Kidney epithelial cell (primary cell): ENCODE data around the gene CEP120. TPM values are rescaled to one million over a fixed set of nuclear protein-coding genes. Genes with fewer than 3 reads are reported as not detected.

ENCODE experiments used
- DNase-seq: peaks from one replicate; pipeline ENCODE4 v3.0.0-alpha.2; 2010; ENCODE audit warnings: low read depth
- H3K27me3 ChIP-seq: 2 replicates; pipeline ENCODE4 v1.6.0; 2011; ENCODE audit warnings: low read length; ENCODE audit not compliant: control insufficient read depth, insufficient read depth
- H3K36me3 ChIP-seq: 2 replicates; pipeline ENCODE4 v1.5.1; 2011; ENCODE audit warnings: low read length; ENCODE audit not compliant: control insufficient read depth, insufficient read depth
- H3K4me3 ChIP-seq: 2 replicates; pipeline ENCODE4 v1.5.1; 2011; ENCODE audit warnings: low read depth, mild to moderate bottlenecking, control low read depth, low read length
- total RNA-seq: library from RNA; depleted of rRNA; stranded (reverse); fragments of >200 nt; gene quantifications from 2 replicates; pipeline ENCODE4 v1.2.3, GENCODE V29; 2015
- TF ChIP-seq, protein P1 (sequence below): IDR thresholded peaks from 2 replicates; pipeline ENCODE4 v1.5.1; 2011; ENCODE audit warnings: mild to moderate bottlenecking, moderate library complexity, low read length, control low read depth, inconsistent platforms; ENCODE audit not compliant: insufficient read depth, poor library complexity, severe bottlenecking

CEP120 gene
- total RNA-seq, 1 donor from 2014 or later: 20.1 TPM

DNA sequence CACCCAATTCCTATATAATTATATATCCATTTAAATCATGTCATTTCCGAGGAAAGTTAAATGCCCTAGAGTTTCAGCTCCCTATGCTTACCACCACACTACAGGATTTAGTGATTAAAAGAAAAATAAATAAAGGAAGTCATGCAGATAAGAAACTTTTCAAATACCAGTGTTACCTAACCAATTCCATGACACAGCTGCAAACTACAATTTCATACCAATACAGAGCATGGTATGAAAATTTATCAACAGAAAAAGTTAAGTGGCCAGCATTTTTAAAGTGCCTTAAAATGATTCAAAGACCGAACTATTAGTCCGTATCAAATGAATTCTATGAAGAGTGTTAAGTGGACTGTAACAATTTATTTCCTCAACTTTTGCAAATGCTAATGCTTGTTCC lies 35.9 kb downstream of the CEP120 start:
- TF ChIP-seq, protein P1, sequence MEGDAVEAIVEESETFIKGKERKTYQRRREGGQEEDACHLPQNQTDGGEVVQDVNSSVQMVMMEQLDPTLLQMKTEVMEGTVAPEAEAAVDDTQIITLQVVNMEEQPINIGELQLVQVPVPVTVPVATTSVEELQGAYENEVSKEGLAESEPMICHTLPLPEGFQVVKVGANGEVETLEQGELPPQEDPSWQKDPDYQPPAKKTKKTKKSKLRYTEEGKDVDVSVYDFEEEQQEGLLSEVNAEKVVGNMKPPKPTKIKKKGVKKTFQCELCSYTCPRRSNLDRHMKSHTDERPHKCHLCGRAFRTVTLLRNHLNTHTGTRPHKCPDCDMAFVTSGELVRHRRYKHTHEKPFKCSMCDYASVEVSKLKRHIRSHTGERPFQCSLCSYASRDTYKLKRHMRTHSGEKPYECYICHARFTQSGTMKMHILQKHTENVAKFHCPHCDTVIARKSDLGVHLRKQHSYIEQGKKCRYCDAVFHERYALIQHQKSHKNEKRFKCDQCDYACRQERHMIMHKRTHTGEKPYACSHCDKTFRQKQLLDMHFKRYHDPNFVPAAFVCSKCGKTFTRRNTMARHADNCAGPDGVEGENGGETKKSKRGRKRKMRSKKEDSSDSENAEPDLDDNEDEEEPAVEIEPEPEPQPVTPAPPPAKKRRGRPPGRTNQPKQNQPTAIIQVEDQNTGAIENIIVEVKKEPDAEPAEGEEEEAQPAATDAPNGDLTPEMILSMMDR: no peak
- Histone ChIP-seq H3K36me3 (no peaks in the 10 kb centered on the region), H3K4me3 (no peak overlapping the region), H3K27me3 (no peaks in the 10 kb centered on the region)
- DNase-seq: no peak

DNA sequence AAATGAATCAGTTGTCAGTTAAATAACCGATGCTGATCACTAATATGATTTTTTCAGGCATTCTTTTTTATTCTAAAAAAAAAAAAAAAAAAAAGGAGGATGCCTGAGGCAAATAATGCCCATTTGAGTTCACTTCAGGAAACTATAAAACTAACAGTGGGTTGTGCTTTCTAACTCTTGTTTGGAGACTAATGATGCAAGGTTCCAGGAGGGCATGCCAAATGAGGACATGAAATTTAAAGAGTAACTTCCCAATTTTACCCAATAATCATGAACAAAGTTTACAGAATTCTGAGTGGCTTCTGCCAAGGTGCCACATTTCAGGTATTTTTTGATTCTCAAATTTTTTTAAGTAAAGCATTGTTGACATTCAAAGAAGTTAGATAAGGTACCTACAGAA lies 41.0 kb downstream of the CEP120 start:
- TF ChIP-seq, protein P1: no peak
- DNase-seq: no peak
- Histone ChIP-seq H3K36me3 (no peaks in the 10 kb centered on the region), H3K4me3 (no peak overlapping the region), H3K27me3 (no peaks in the 10 kb centered on the region)

DNA sequence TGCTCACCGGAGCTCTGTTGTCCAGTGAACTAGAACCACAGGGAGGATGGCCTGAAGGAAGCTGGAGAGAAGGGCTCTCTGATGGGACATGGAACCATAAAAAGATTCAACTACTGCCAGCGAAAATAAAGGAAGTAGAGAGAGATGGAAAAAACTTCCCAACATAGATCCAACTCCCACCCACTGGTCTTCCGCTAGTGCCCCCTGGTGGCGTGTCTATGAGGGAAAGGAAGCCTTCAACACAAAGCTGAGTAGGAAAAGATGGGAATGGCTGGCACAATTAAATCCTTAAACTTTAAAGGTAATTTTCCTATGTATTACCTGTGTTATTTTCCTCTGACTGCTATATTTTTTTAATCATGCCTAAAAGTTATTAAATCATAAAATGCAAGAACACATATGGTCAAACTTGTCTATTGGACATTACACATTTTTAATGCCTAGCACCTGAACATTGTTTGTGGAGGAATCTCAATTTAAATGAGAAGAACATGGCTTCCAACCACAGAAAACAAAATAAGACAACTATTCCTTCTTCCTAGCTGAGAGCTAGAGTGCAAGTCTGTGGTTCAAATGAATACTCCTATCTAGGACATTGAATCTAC lies 51.5 kb downstream of the CEP120 start:
- TF ChIP-seq, protein P1: peak; percentile 65
- no peak for DNase-seq
- no peaks in the 10 kb centered on the region for H3K36me3 ChIP-seq
- H3K27me3 ChIP-seq: no peaks in the 10 kb centered on the region
- no peak overlapping the region for H3K4me3 ChIP-seq

DNA sequence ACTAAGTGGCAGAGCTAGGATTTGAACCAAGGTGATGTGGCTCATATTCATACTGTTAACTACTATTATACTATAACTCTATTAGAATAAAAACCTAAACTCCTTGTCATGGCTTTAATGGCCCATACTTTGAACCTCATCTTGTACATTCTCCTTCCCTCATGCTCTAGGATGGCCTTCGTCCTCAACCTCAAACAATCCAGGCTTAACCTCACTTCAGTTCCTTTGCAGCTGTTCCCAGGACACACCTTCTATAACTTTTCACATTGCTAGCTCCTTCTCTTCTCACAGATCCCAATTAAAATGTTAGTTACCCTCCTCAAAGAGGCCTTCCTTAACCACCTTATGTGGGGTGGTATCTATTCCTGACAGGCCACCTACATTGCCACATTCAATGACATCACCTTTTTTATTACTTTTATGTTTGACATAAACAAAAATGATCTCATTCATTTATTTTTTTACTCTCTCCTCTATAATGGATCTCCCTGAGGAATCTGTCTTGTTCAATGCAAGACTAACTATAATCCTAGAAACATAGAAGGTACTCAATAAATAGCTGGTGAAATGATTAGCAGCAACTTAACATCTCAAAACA lies 53.7 kb downstream of the CEP120 start:
- H3K27me3 ChIP-seq: no peaks in the 10 kb centered on the region
- no peak for DNase-seq
- TF ChIP-seq, protein P1: no peak
- H3K36me3 ChIP-seq: no peaks in the 10 kb centered on the region
- no peak overlapping the region for H3K4me3 ChIP-seq

DNA sequence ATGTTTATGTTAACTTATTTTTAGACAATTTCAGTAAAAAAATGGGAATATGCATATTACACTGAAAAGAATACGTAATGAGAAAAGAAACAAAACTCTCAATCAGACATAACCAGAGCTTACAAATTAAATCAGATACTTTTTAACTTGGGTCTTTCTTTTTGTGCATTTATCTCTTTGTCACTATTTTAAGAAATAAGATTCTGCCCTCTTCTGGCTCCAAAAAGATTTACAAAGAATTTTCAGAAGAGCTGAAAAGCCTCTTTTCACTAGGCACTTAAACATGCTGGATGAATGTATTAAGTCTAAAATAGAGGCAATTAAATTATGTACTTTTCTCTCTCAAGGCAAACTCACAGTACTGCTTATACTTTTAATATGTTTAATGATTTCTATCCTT lies 55.5 kb downstream of the CEP120 start:
- Histone ChIP-seq H3K4me3 (no peak overlapping the region), H3K36me3 (no peaks in the 10 kb centered on the region), H3K27me3 (no peaks in the 10 kb centered on the region)
- TF ChIP-seq, protein P1: peak; percentile 15
- DNase-seq: no peak

DNA sequence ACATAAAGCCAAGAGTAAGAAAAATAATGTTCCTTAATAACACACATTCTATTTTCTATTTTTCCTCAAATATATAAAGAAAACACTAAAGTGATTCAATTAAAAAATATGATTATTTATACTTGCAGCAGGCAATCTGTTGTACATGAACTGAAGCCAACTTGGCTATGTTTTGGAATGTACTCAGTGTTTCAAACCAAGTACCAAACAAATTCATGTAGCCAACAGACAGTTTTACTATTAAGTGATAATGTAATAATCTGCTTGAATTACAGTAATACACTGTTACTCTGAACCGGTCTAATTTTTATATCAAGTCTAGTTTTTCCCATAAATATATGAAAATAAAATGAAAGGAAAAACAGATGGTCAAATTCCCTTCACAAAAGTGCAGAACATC lies 58.0 kb downstream of the CEP120 start:
- Histone ChIP-seq H3K36me3 (no peaks in the 10 kb centered on the region), H3K27me3 (no peaks in the 10 kb centered on the region), H3K4me3 (no peak overlapping the region)
- no peak for DNase-seq
- TF ChIP-seq, protein P1: no peak
